ENCODE measurements around the gene BTBD7. TPM values are rescaled to one million over a fixed set of nuclear protein-coding genes. Genes with fewer than 3 reads are reported as not detected.

Gene BTBD7
- total RNA-seq, 1 experiment from 2014 or later: 32.5 TPM

- BruUV-seq (replicated peaks): no TSS peak
- no peaks in the 10 kb centered on the region for H3K4me1 Mint-ChIP-seq (ENCODE audit: insufficient read depth, unreplicated experiment)
- peaks cover 16% of the 10 kb centered on the region for H3K36me3 Mint-ChIP-seq (ENCODE audit: insufficient read depth, unreplicated experiment)
- no peak for DNase-seq (ENCODE audit: unreplicated experiment)
- H3K9me3 Mint-ChIP-seq (ENCODE audit: unreplicated experiment): no peaks in the 10 kb centered on the region
- intact Hi-C loops (cut with micrococcal nuclease): no loop called here
- no peak for TF ChIP-seq CTCF (IDR thresholded peaks at IDR 0.05; ENCODE audit: unreplicated experiment)
- no peak overlapping the region for H3K4me3 Mint-ChIP-seq (ENCODE audit: unreplicated experiment)
- H3K27me3 Mint-ChIP-seq (ENCODE audit: insufficient read depth, unreplicated experiment): no peaks in the 10 kb centered on the region
- POLR2A ChIA-PET: no interaction called here
- CTCF ChIA-PET: no interaction called here
- no peak overlapping the region for H3K27ac Mint-ChIP-seq (ENCODE audit: low read depth, unreplicated experiment)
Measured at GRCh38 chr14:93281937-93282336, 50.9 kb downstream of the BTBD7 start.

GRCh38 chr14:93280743-93281142 lies 52.1 kb downstream of the BTBD7 start:
- Mint-ChIP-seq H3K4me3 (ENCODE audit: unreplicated experiment) (no peak overlapping the region), H3K9me3 (ENCODE audit: unreplicated experiment) (no peaks in the 10 kb centered on the region), H3K36me3 (ENCODE audit: insufficient read depth, unreplicated experiment) (peaks cover 16% of the 10 kb centered on the region), H3K27ac (ENCODE audit: low read depth, unreplicated experiment) (no peak overlapping the region), H3K4me1 (ENCODE audit: insufficient read depth, unreplicated experiment) (no peaks in the 10 kb centered on the region), H3K27me3 (ENCODE audit: insufficient read depth, unreplicated experiment) (no peaks in the 10 kb centered on the region)
- no peak for TF ChIP-seq CTCF (IDR thresholded peaks at IDR 0.05; ENCODE audit: unreplicated experiment)
- ChIA-PET POLR2A (no interaction called here), CTCF (interaction anchor here (1.4 kb wide), 1 partner anchor 10 kb away, joined by 3 read pairs; no protein-coding TSS in a partner anchor)
- no TSS peak for BruUV-seq (replicated peaks)
- intact Hi-C loops (cut with micrococcal nuclease): no loop called here
- DNase-seq (ENCODE audit: unreplicated experiment): no peak

GRCh38 chr14:93276031-93276716 lies 56.7 kb downstream of the BTBD7 start:
- H3K9me3 Mint-ChIP-seq (ENCODE audit: unreplicated experiment): no peaks in the 10 kb centered on the region
- peaks cover 1% of the 10 kb centered on the region for H3K4me1 Mint-ChIP-seq (ENCODE audit: insufficient read depth, unreplicated experiment)

More at GRCh38 chr14:93276031-93276716, 56.7 kb downstream of the BTBD7 start:
- intact Hi-C loops (cut with micrococcal nuclease): no loop called here
- Mint-ChIP-seq H3K4me3 (ENCODE audit: unreplicated experiment) (no peak overlapping the region), H3K27ac (ENCODE audit: low read depth, unreplicated experiment) (no peak overlapping the region), H3K27me3 (ENCODE audit: insufficient read depth, unreplicated experiment) (no peaks in the 10 kb centered on the region), H3K36me3 (ENCODE audit: insufficient read depth, unreplicated experiment) (peaks cover 13% of the 10 kb centered on the region)
- no peak for DNase-seq (ENCODE audit: unreplicated experiment)
- ChIA-PET CTCF (interaction anchor here (0.6 to 0.7 kb wide), 2 partner anchors 11 to 34 kb away, joined by 3 to 5 read pairs; no protein-coding TSS in a partner anchor), POLR2A (interaction anchor here (1.1 kb wide), 1 partner anchor 20 kb away, joined by 3 read pairs; no protein-coding TSS in a partner anchor)
- TF ChIP-seq CTCF (IDR thresholded peaks at IDR 0.05; ENCODE audit: unreplicated experiment): no peak
- BruUV-seq (replicated peaks): no TSS peak

Measured in MCF 10A (cell line).